GM19455 (cell line): ENCODE measurements around the gene SFMBT2.
"Not testable (repeated sequence)": the region's sequence is repeated elsewhere in the genome, so short reads cannot be mapped to it uniquely, and the experiment has no call there.

ENCODE experiments used
- ATAC-seq: cut with Tn5 transposase; IDR thresholded peaks from one replicate; pipeline ENCODE4 v1.9.1; 2021; ENCODE audit not compliant: unreplicated experiment

SFMBT2 gene

GRCh38 chr10:7329219-7329618, 81.6 kb downstream of the SFMBT2 start:
- ATAC-seq: no peak

GRCh38 chr10:7327885-7328284, 82.9 kb downstream of the SFMBT2 start:
- no peak for ATAC-seq

- ATAC-seq: no peak
These were observed 88.2 kb downstream of the SFMBT2 start for GRCh38 chr10:7322623-7323022.

GRCh38 chr10:7320072-7320471, 90.8 kb downstream of the SFMBT2 start:
- no peak for ATAC-seq

GRCh38 chr10:7319632-7320031, 91.2 kb downstream of the SFMBT2 start:
- no peak for ATAC-seq

- no peak for ATAC-seq
These were observed 92.0 kb downstream of the SFMBT2 start for GRCh38 chr10:7318836-7319235.

GRCh38 chr10:7317786-7318446, 92.9 kb downstream of the SFMBT2 start:
- ATAC-seq: no peak

- ATAC-seq: no peak
These were observed 94.0 kb downstream of the SFMBT2 start for GRCh38 chr10:7316839-7317238.

GRCh38 chr10:7315906-7316305, 94.9 kb downstream of the SFMBT2 start:
- ATAC-seq: no peak

GRCh38 chr10:7314170-7314569, 96.7 kb downstream of the SFMBT2 start:
- no peak for ATAC-seq

GRCh38 chr10:7312488-7312857, 98.4 kb downstream of the SFMBT2 start:
- ATAC-seq: no peak

- ATAC-seq: not testable (repeated sequence)
These were observed 98.9 kb downstream of the SFMBT2 start for GRCh38 chr10:7311850-7312487.

- ATAC-seq: no peak
These were observed 99.5 kb downstream of the SFMBT2 start for GRCh38 chr10:7311218-7311849.

- ATAC-seq: no peak
These were observed 100.8 kb downstream of the SFMBT2 start for GRCh38 chr10:7310076-7310475.

- no peak for ATAC-seq
These were observed 102.0 kb downstream of the SFMBT2 start for GRCh38 chr10:7308826-7309225.

GRCh38 chr10:7306616-7307015, 104.2 kb downstream of the SFMBT2 start:
- ATAC-seq: no peak

- ATAC-seq: no peak
These were observed 104.7 kb downstream of the SFMBT2 start for GRCh38 chr10:7306147-7306546.

GRCh38 chr10:7305053-7305452, 105.8 kb downstream of the SFMBT2 start:
- no peak for ATAC-seq

- no peak for ATAC-seq
These were observed 106.7 kb downstream of the SFMBT2 start for GRCh38 chr10:7304110-7304509.

GRCh38 chr10:7302930-7303557, 107.8 kb downstream of the SFMBT2 start:
- ATAC-seq: no peak

GRCh38 chr10:7302392-7302906, 108.4 kb downstream of the SFMBT2 start:
- ATAC-seq: no peak
